H1 (cell line): ENCODE data around the gene RCC1. TPM values are rescaled to one million over a fixed set of nuclear protein-coding genes. Genes with fewer than 3 reads are reported as not detected.

ENCODE experiments used
- CTCF ChIA-PET: fragments of 300-600 bp; sonication (Branson Sonifier 250); formaldehyde crosslinking; loops from one replicate; lab custom pipeline; 2021; ENCODE audit not compliant: partially characterized antibody; lab: Charles Lee
- POLR2A ChIA-PET: fragments of 300-600 bp; sonication (Branson Sonifier 250); formaldehyde crosslinking; loops from one replicate; lab custom pipeline; 2021; ENCODE audit warnings: inconsistent platforms; ENCODE audit not compliant: partially characterized antibody; lab: Charles Lee
- DNase-seq, 2 experiments: peaks; one replicate each; pipeline versions ENCODE4 v3.0.0 to v3.0.0-alpha.2; 2010 to 2022; ENCODE audit warnings: low spot score in 2 of 2, low read depth in 1 of 2, mixed read lengths in 1 of 2
- FAIRE-seq: peaks from 2 replicates; lab custom pipeline; 2011; peaks lifted over from hg19 to GRCh38; lab: Jason Lieb, UNC
- H2AFZ ChIP-seq: 2 replicates; pipeline ENCODE4 v1.8.1; 2012; ENCODE audit warnings: low read length, inconsistent platforms
- H2AK5ac ChIP-seq: 2 replicates; pipeline ENCODE4 v1.6.1; 2013; ENCODE audit warnings: low read depth, low read length
- H2BK120ac ChIP-seq: replicated peaks from 2 replicates; pipeline ENCODE3; 2013; ENCODE audit warnings: low read depth, low read length, inconsistent platforms
- H2BK12ac ChIP-seq: 2 replicates; pipeline ENCODE4 v1.6.1; 2013; ENCODE audit warnings: low read depth, low read length
- H2BK15ac ChIP-seq: 2 replicates; pipeline ENCODE4 v1.6.1; 2013; ENCODE audit warnings: low read length
- H2BK20ac ChIP-seq: 2 replicates; pipeline ENCODE4 v1.6.1; 2013; ENCODE audit warnings: low read length
- H2BK5ac ChIP-seq: 2 replicates; pipeline ENCODE4 v1.6.1; 2013; ENCODE audit warnings: low read depth, low read length
- H3K14ac ChIP-seq: 2 replicates; pipeline ENCODE4 v1.6.1; 2013; ENCODE audit warnings: inconsistent platforms; ENCODE audit not compliant: insufficient read length
- H3K18ac ChIP-seq: 2 replicates; pipeline ENCODE4 v1.6.1; 2013; ENCODE audit warnings: low read length; ENCODE audit errors: extremely low read depth
- H3K23ac ChIP-seq: 2 replicates; pipeline ENCODE4 v1.6.1; 2013; ENCODE audit warnings: inconsistent platforms; ENCODE audit not compliant: insufficient read length
- H3K23me2 ChIP-seq: 2 replicates; pipeline ENCODE4 v1.6.1; 2013; ENCODE audit warnings: low read depth, low read length
- H3K27ac ChIP-seq: 2 replicates; pipeline ENCODE4 v1.6.1; 2011; ENCODE audit warnings: low read depth, low read length, inconsistent platforms
- H3K27me3 ChIP-seq, 4 experiments: replicated peaks in 1 of 4; 1 replicate in 1 of 4; 2 replicates in 3 of 4; pipeline versions ENCODE4 v1.6.1 to v1.8.1; 2011 to 2013; ENCODE audit warnings: low read length in 3 of 4, mild to moderate bottlenecking in 3 of 4, inconsistent platforms in 2 of 4, mixed read lengths in 2 of 4, moderate library complexity in 1 of 4; ENCODE audit not compliant: control insufficient read depth in 3 of 4, insufficient read depth in 3 of 4; ENCODE audit errors: extremely low read depth in 1 of 4
- H3K36me3 ChIP-seq, 4 experiments: 2 replicates each; pipeline versions ENCODE4 v1.6.1 to v1.8.1; 2011 to 2013; ENCODE audit warnings: mild to moderate bottlenecking in 4 of 4, low read length in 3 of 4, moderate library complexity in 2 of 4, control low read depth in 1 of 4, inconsistent platforms in 1 of 4; ENCODE audit not compliant: insufficient read depth in 4 of 4, control insufficient read depth in 2 of 4
- H3K4ac ChIP-seq: replicated peaks from 2 replicates; pipeline ENCODE3; 2013; ENCODE audit warnings: low read length, low read depth, mixed read lengths, inconsistent platforms; ENCODE audit not compliant: insufficient read length
- H3K4me1 ChIP-seq, 4 experiments: replicated peaks in 1 of 4; 1 replicate in 1 of 4; 2 replicates in 3 of 4; pipeline versions ENCODE4 v1.6.1 to v1.8.1; 2011 to 2013; ENCODE audit warnings: low read length in 3 of 4, inconsistent platforms in 2 of 4, mixed read lengths in 1 of 4; ENCODE audit not compliant: insufficient read depth in 4 of 4, control insufficient read depth in 3 of 4
- H3K4me2 ChIP-seq, 2 experiments: 2 replicates each; pipeline versions ENCODE4 v1.6.1 to v1.8.1; 2011 to 2013; ENCODE audit warnings: low read depth in 2 of 2, low read length in 2 of 2, control low read depth in 1 of 2, inconsistent platforms in 1 of 2, mild to moderate bottlenecking in 1 of 2; ENCODE audit not compliant: insufficient read depth in 1 of 2
- H3K4me3 ChIP-seq, 4 experiments: fragments of 200-600, 300-600 bp in 1 of 4; sonication (generic), shearing (Covaris generic), sonication (Bioruptor Twin) in 1 of 4; 2 replicates each; pipeline versions ENCODE4 v1.5.1 to v1.8.1; 2011 to 2016; ENCODE audit warnings: low read length in 4 of 4, low read depth in 3 of 4, control low read depth in 2 of 4, inconsistent platforms in 2 of 4, mild to moderate bottlenecking in 2 of 4, mixed read lengths in 1 of 4, moderate library complexity in 1 of 4; ENCODE audit not compliant: insufficient read depth in 2 of 4; ENCODE audit errors: extremely low read depth in 1 of 4
- H3K56ac ChIP-seq: replicated peaks from 2 replicates; pipeline ENCODE3; 2013; ENCODE audit warnings: low read depth, mild to moderate bottlenecking, mixed read lengths, low read length, inconsistent platforms; ENCODE audit not compliant: insufficient read length
- H3K79me1 ChIP-seq: 2 replicates; pipeline ENCODE4 v1.6.1; 2013; ENCODE audit warnings: low read depth, low read length, control low read depth
- H3K79me2 ChIP-seq, 2 experiments: 2 replicates each; pipeline versions ENCODE4 v1.6.1 to v1.8.1; 2012 to 2013; ENCODE audit warnings: low read length in 2 of 2, mild to moderate bottlenecking in 2 of 2, inconsistent platforms in 1 of 2; ENCODE audit not compliant: insufficient read depth in 2 of 2, control insufficient read depth in 1 of 2
- H3K9ac ChIP-seq, 4 experiments: replicated peaks in 1 of 4; 1 replicate in 1 of 4; 2 replicates in 3 of 4; pipeline versions ENCODE4 v1.6.1 to v1.8.1; 2011 to 2013; ENCODE audit warnings: low read depth in 3 of 4, low read length in 3 of 4, control low read depth in 2 of 4, mild to moderate bottlenecking in 2 of 4, moderate library complexity in 2 of 4, inconsistent platforms in 1 of 4; ENCODE audit errors: extremely low read depth in 1 of 4
- H3K9me3 ChIP-seq, 2 experiments: 2 replicates each; pipeline versions ENCODE4 v1.6.1 to v1.8.1; 2012 to 2013; ENCODE audit warnings: mild to moderate bottlenecking in 2 of 2, moderate library complexity in 2 of 2, control low read depth in 1 of 2, inconsistent platforms in 1 of 2, low read depth in 1 of 2, low read length in 1 of 2, mixed read lengths in 1 of 2; ENCODE audit not compliant: insufficient read depth in 2 of 2
- H4K20me1 ChIP-seq, 2 experiments: replicated peaks in 1 of 2; 2 replicates each; pipeline versions ENCODE3 to v1.8.1; 2011 to 2013; ENCODE audit warnings: inconsistent platforms in 2 of 2, low read length in 2 of 2, mild to moderate bottlenecking in 1 of 2; ENCODE audit not compliant: insufficient read depth in 2 of 2, control insufficient read depth in 1 of 2
- H4K5ac ChIP-seq: 2 replicates; pipeline ENCODE4 v1.6.1; 2013; ENCODE audit warnings: low read length, low read depth, mixed read lengths, inconsistent platforms; ENCODE audit not compliant: insufficient read length
- H4K8ac ChIP-seq: 2 replicates; pipeline ENCODE4 v1.8.0; 2013; ENCODE audit warnings: mild to moderate bottlenecking, moderate library complexity, low read length, inconsistent platforms; ENCODE audit not compliant: insufficient read depth; ENCODE audit errors: extremely low read depth
- H4K91ac ChIP-seq: replicated peaks from 2 replicates; pipeline ENCODE3; 2013; ENCODE audit warnings: low read length, mixed read lengths, inconsistent platforms; ENCODE audit not compliant: insufficient read length
- WGBS, 2 experiments: shearing (Covaris generic) in 1 of 2; methylation state at CpG; one replicate each; pipeline versions ENCODE4 v1.1.6 to v1.1.7; 2013 to 2015; ENCODE audit warnings: low lambda C conversion rate in 2 of 2, mixed read lengths in 2 of 2, inconsistent platforms in 1 of 2, low coverage in 1 of 2, missing lambda C conversion rate in 1 of 2; ENCODE audit not compliant: insufficient replicate concordance in 2 of 2, insufficient coverage in 1 of 2, insufficient read length in 1 of 2; ENCODE audit errors: extremely low coverage in 1 of 2, missing lambda C conversion rate in 1 of 2; 5-methylcytosine and 5-hydroxymethylcytosine counted together
- polyA plus RNA-seq, 7 experiments: library from polyadenylated mRNA; depleted of rRNA in 3 of 7; stranded (reverse) in 5 of 7; unstranded in 2 of 7; fragments of >200 nt in 5 of 7; fragments of 200-250 nt in 2 of 7; gene quantifications; 1 replicate in 5 of 7; 2 replicates in 1 of 7; 4 replicates in 1 of 7; pipeline versions ENCODE4 v1.2.1 to v1.2.3, GENCODE V29; 2011 to 2013; ENCODE audit warnings: missing spikeins in 2 of 7, mixed read lengths in 2 of 7
- total RNA-seq: library from RNA; stranded (reverse); fragmentation: NEBNext Ultra II Directional; extraction: Animal tissue kit (Norgen Biotek cat#: 25700); gene quantifications from 2 replicates; pipeline ENCODE4 v1.2.1, GENCODE V29; 2021
- TF ChIP-seq, protein P1 (sequence below): IDR thresholded peaks from 2 replicates; pipeline ENCODE4 v1.6.1; 2012; ENCODE audit warnings: inconsistent platforms

The RCC1 gene
- total and polyA plus RNA-seq, 2 of the 8 experiments (the other 6 are each of a cell fraction or from before 2014, with no cell fraction given) = 48.5 to 98.4 TPM

DNA sequence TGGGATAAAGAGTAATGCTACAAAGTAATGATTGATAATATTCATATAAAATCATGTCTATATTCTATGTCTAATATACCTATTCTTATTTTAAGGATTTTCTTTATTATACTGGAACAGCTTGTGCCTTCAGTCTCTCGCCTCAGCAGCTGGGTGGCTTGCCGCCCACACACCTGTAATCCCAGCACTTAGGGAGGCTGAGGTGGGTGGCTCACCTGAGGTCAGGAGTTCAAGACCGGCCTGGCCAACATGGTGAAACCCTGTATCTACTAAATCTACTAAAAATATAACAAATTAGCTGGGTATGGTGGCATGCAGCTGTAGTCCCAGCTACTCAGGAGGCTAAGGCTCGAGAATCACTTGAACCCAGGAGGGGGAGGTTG lies 39.4 kb downstream of the RCC1 start:
- WGBS, 2 experiments = 94% methylated on average over 4 of the region's 4 CpGs; no CpG with 5 or more reads in 1 of the 2 experiments
- Histone ChIP-seq H2BK5ac (no peak overlapping the region), H2AFZ (no peak overlapping the region), H3K56ac (no peak overlapping the region), H3K14ac (no peak overlapping the region), H2BK12ac (no peak overlapping the region), H3K4me1 (no peaks in the 10 kb centered on the region), H2BK120ac (no peak overlapping the region), H3K36me3 (no peaks in the 10 kb centered on the region), H2BK20ac (no peak overlapping the region), H3K4me3 (no peak overlapping the region), H3K9ac (no peak overlapping the region), H4K91ac (no peak overlapping the region), H2BK15ac (no peak overlapping the region), H3K27ac (no peak overlapping the region), H4K20me1 (no peaks in the 10 kb centered on the region), H3K79me2 (no peaks in the 10 kb centered on the region), H3K23ac (no peak overlapping the region), H3K9me3 (no peaks in the 10 kb centered on the region), H2AK5ac (no peak overlapping the region), H3K23me2 (no peaks in the 10 kb centered on the region), H3K4me2 (no peak overlapping the region), H4K5ac (no peak overlapping the region), H4K8ac (no peak overlapping the region), H3K27me3 (no peaks in the 10 kb centered on the region), H3K18ac (no peak overlapping the region), H3K79me1 (no peaks in the 10 kb centered on the region), H3K4ac (no peak overlapping the region)
- POLR2A ChIA-PET = interaction anchor here (0.8 to 9.6 kb wide), 10 partner anchors 10 to 440 kb away, joined by 3 to 118 read pairs (median 5); no protein-coding TSS in a partner anchor
- no peak for DNase-seq
- CTCF ChIA-PET = interaction anchor here (0.6 to 1.4 kb wide), 4 partner anchors 9 to 59 kb away, joined by 3 to 5 read pairs (median 4); no protein-coding TSS in a partner anchor
- no peak for FAIRE-seq
- TF ChIP-seq, protein P1, sequence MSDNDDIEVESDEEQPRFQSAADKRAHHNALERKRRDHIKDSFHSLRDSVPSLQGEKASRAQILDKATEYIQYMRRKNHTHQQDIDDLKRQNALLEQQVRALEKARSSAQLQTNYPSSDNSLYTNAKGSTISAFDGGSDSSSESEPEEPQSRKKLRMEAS = no peak
